GM23338 (cell line): ENCODE results near the gene TRHDE. TPM values are rescaled to one million over a fixed set of nuclear protein-coding genes. Genes with fewer than 3 reads are reported as not detected.

Source experiments
- ATAC-seq: fragments of 200-7000 bp; cut with Tn5 transposase; 3 replicates; pipeline ENCODE4 v1.9.1; 2020
- DNase-seq: peaks from one replicate; pipeline ENCODE4 v3.0.0-alpha.2; 2015; ENCODE audit warnings: low spot score
- H2AFZ ChIP-seq: fragments of 200-600 bp; sonication (generic); 2 replicates; pipeline ENCODE4 v1.8.0; 2016; ENCODE audit warnings: antibody characterized with exemption, mild to moderate bottlenecking, moderate library complexity
- H3F3A ChIP-seq: fragments of 200-600 bp; sonication (generic); replicated peaks from 2 replicates; pipeline ENCODE4 v1.8.0; 2017; ENCODE audit warnings: antibody characterized with exemption, mixed run types, low read depth
- H3K27ac ChIP-seq: fragments of 200-600 bp; sonication (generic); 2 replicates; pipeline ENCODE4 v1.6.1; 2016; ENCODE audit warnings: low read depth
- H3K27me3 ChIP-seq: fragments of 200-600 bp; sonication (generic); 2 replicates; pipeline ENCODE4 v1.8.0; 2016; ENCODE audit warnings: mild to moderate bottlenecking, mixed run types, moderate library complexity; ENCODE audit not compliant: insufficient read depth
- H3K36me3 ChIP-seq: fragments of 200-600 bp; sonication (generic); 2 replicates; pipeline ENCODE4 v1.8.0; 2016; ENCODE audit warnings: mild to moderate bottlenecking; ENCODE audit not compliant: insufficient read depth
- H3K4me1 ChIP-seq: fragments of 200-600 bp; sonication (generic); 2 replicates; pipeline ENCODE4 v1.8.0; 2016; ENCODE audit warnings: mild to moderate bottlenecking, moderate library complexity; ENCODE audit not compliant: insufficient read depth
- H3K4me2 ChIP-seq: fragments of 200-600 bp; sonication (generic); 2 replicates; pipeline ENCODE4 v1.7.1; 2017; ENCODE audit warnings: mixed run types
- H3K4me3 ChIP-seq: fragments of 200-600 bp; sonication (generic); 2 replicates; pipeline ENCODE4 v1.6.1; 2016; ENCODE audit warnings: mixed run types
- H3K79me2 ChIP-seq: fragments of 200-600 bp; sonication (generic); replicated peaks from 2 replicates; pipeline ENCODE4 v1.8.0; 2017; ENCODE audit warnings: mild to moderate bottlenecking; ENCODE audit not compliant: insufficient read depth
- H3K9me2 ChIP-seq: fragments of 200-600 bp; sonication (generic); 2 replicates; pipeline ENCODE4 v1.8.0; 2017; ENCODE audit not compliant: insufficient read depth
- H4K20me1 ChIP-seq: fragments of 200-600 bp; sonication (generic); replicated peaks from 2 replicates; pipeline ENCODE4 v1.8.0; 2017; ENCODE audit warnings: mild to moderate bottlenecking; ENCODE audit not compliant: insufficient read depth
- H3K27ac Mint-ChIP-seq: 2 replicates; pipeline ENCODE4 v1.8.0; 2020; ENCODE audit warnings: inconsistent platforms, mild to moderate bottlenecking, moderate library complexity, mixed read lengths
- H3K27me3 Mint-ChIP-seq: 3 replicates; pipeline ENCODE4 v1.8.0; 2022; ENCODE audit warnings: low read depth, mild to moderate bottlenecking, moderate library complexity, mixed read lengths, inconsistent platforms; ENCODE audit not compliant: insufficient read depth, poor library complexity
- H3K36me3 Mint-ChIP-seq: 3 replicates; pipeline ENCODE4 v1.8.0; 2021; ENCODE audit warnings: low read depth, mild to moderate bottlenecking, inconsistent platforms, moderate library complexity, mixed read lengths
- H3K4me1 Mint-ChIP-seq: 3 replicates; pipeline ENCODE4 v1.8.0; 2020; ENCODE audit warnings: mild to moderate bottlenecking, inconsistent platforms, mixed read lengths
- H3K4me3 Mint-ChIP-seq: 3 replicates; pipeline ENCODE4 v1.8.0; 2021; ENCODE audit warnings: moderate library complexity, mild to moderate bottlenecking, inconsistent platforms, mixed read lengths
- H3K9me3 Mint-ChIP-seq: 3 replicates; pipeline ENCODE4 v1.8.0; 2020; ENCODE audit warnings: moderate library complexity, mild to moderate bottlenecking, inconsistent platforms, mixed read lengths
- CREB1 ChIP-seq: fragments of 250-450 bp; sonication (Bioruptor Pico); IDR thresholded peaks from 2 replicates; pipeline ENCODE4 v1.5.0; 2020; ENCODE audit warnings: low read depth, mild to moderate bottlenecking, moderate library complexity
- CTCF ChIP-seq, 2 experiments: fragments of 200-600 bp in 1 of 2; sonication (generic) in 1 of 2; conservative IDR thresholded peaks; 2 replicates each; pipeline versions ENCODE4 v1.5.1 to v1.6.1; 2016 to 2017; ENCODE audit warnings: antibody characterized with exemption in 2 of 2, low read depth in 2 of 2, mild to moderate bottlenecking in 2 of 2, moderate library complexity in 1 of 2
- ETS1 ChIP-seq: IDR thresholded peaks from 2 replicates; pipeline ENCODE4 v1.6.1; 2016; ENCODE audit warnings: antibody characterized with exemption
- EZH2 ChIP-seq: fragments of 200-600 bp; sonication (generic); IDR thresholded peaks from one replicate; pipeline ENCODE4 v1.8.0; 2017; ENCODE audit warnings: antibody characterized with exemption, mild to moderate bottlenecking, low read depth; ENCODE audit not compliant: unreplicated experiment
- EZH2phosphoT487 ChIP-seq: fragments of 200-600 bp; sonication (generic); IDR thresholded peaks from one replicate; pipeline ENCODE4 v1.8.1; 2018; ENCODE audit warnings: antibody characterized with exemption; ENCODE audit not compliant: unreplicated experiment
- JUNB ChIP-seq: IDR thresholded peaks from one replicate; pipeline ENCODE4 v1.6.1; 2016; ENCODE audit warnings: antibody characterized with exemption; ENCODE audit not compliant: unreplicated experiment
- NANOG ChIP-seq: IDR thresholded peaks from 2 replicates; pipeline ENCODE4 v1.6.1; 2016; ENCODE audit warnings: antibody characterized with exemption, borderline replicate concordance
- POLR2AphosphoS5 ChIP-seq: IDR thresholded peaks from 2 replicates; pipeline ENCODE4 v1.6.1; 2016; ENCODE audit warnings: antibody characterized with exemption, low read depth
- REST ChIP-seq: IDR thresholded peaks from one replicate; pipeline ENCODE4 v1.6.1; 2018; ENCODE audit warnings: antibody characterized with exemption; ENCODE audit not compliant: unreplicated experiment
- STAT1 ChIP-seq: IDR thresholded peaks from one replicate; pipeline ENCODE4 v1.6.1; 2016; ENCODE audit warnings: antibody characterized with exemption; ENCODE audit not compliant: unreplicated experiment
- ZNF114 ChIP-seq: fragments of 250-450 bp; sonication (Bioruptor Pico); IDR thresholded peaks from 2 replicates; pipeline ENCODE4 v1.5.0; 2020; ENCODE audit warnings: mild to moderate bottlenecking, moderate library complexity
- ZNF331 ChIP-seq: fragments of 250-450 bp; sonication (Bioruptor Pico); IDR thresholded peaks from 2 replicates; pipeline ENCODE4 v1.5.0; 2020; ENCODE audit warnings: low read depth, mild to moderate bottlenecking, moderate library complexity
- ZNF462 ChIP-seq: fragments of 250-450 bp; sonication (Bioruptor Pico); IDR thresholded peaks from 2 replicates; pipeline ENCODE4 v1.5.0; 2020; ENCODE audit warnings: mild to moderate bottlenecking, moderate library complexity
- polyA plus RNA-seq: library from polyadenylated mRNA; unstranded; fragments of >200 nt; fragmentation: Nextera tagmentation; extraction: Ambion mirVana; gene quantifications from 2 replicates; pipeline ENCODE4 v1.2.1, GENCODE V29; 2016
- total RNA-seq: library from RNA; depleted of rRNA; stranded (reverse); fragments of >200 nt; shearing (Covaris generic); gene quantifications from 2 replicates; pipeline ENCODE4 v1.2.3, GENCODE V29; 2014

TRHDE gene
- total and polyA plus RNA-seq, 2 experiments from 2014 or later = 1.3 to 7.7 TPM

- H3K27me3 ChIP-seq = no peaks in the 10 kb centered on the region
- ATAC-seq = no peak
These were observed 97.3 kb downstream of the TRHDE start for GRCh38 chr12:72369423-72369959.

More at GRCh38 chr12:72369423-72369959, 97.3 kb downstream of the TRHDE start:
- Mint-ChIP-seq H3K4me1 (no peaks in the 10 kb centered on the region), H3K9me3 (no peaks in the 10 kb centered on the region; the same call in 2 of the 3 replicates), H3K27ac (no peak overlapping the region), H3K27me3 (peaks cover 1% of the 10 kb centered on the region), H3K36me3 (no peaks in the 10 kb centered on the region), H3K4me3 (no peak overlapping the region)
- DNase-seq = no peak
- Histone ChIP-seq H2AFZ (no peak overlapping the region), H4K20me1 (no peaks in the 10 kb centered on the region), H3K9me2 (no peaks in the 10 kb centered on the region; the same call in none of the 2 replicates), H3F3A (no peaks in the 10 kb centered on the region), H3K36me3 (no peaks in the 10 kb centered on the region), H3K27ac (no peak overlapping the region), H3K79me2 (no peaks in the 10 kb centered on the region), H3K4me3 (no peak overlapping the region), H3K4me1 (no peaks in the 10 kb centered on the region), H3K4me2 (no peak overlapping the region)
- no peak for TF ChIP-seq REST
- no peak for TF ChIP-seq CREB1 (CRISPR knock-in tag)
- TF ChIP-seq ZNF462 (CRISPR knock-in tag) = no peak
- TF ChIP-seq JUNB = no peak
- TF ChIP-seq STAT1 = no peak
- no peak for TF ChIP-seq NANOG
- no peak for TF ChIP-seq EZH2
- TF ChIP-seq POLR2AphosphoS5 = no peak
- TF ChIP-seq ZNF331 (CRISPR knock-in tag) = no peak
- no peak for TF ChIP-seq CTCF (conservative IDR thresholded peaks at IDR 0.05; ENCODE audit: low read depth in 2 of 2)
- no peak for TF ChIP-seq EZH2phosphoT487
- no peak for TF ChIP-seq ETS1
- TF ChIP-seq ZNF114 = no peak
